ENCODE measurements around the gene PRSS33.

PRSS33 gene

DNA sequence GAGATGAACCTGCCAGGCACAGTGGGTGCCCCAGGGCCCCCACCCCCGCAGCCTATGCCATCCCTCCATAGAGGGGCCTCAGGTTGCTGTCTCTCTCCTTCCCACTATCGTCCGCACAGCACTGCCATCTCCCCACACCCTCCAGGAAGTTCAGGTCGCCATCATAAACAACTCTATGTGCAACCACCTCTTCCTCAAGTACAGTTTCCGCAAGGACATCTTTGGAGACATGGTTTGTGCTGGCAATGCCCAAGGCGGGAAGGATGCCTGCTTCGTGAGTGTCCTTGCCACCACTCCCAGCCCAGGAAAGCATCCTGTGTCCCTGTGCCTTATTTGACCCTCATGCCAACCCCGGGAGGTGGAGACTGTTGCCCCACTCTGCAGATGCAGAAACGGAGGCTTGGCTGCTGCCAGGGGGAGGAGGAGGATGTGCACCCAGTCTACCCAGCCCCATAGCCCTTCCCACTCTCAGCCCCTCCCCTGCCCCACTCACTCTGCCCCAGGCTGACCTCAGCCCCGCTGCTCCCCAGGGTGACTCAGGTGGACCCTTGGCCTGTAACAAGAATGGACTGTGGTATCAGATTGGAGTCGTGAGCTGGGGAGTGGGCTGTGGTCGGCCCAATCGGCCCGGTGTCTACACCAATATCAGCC, 33.6 kb upstream of the PRSS33 start:
- DNase-seq (ENCODE audit: low read depth): no peak

- no peak for DNase-seq (ENCODE audit: low read depth)
Observed at GRCh38 chr16:2819939-2820835, 32.8 kb upstream of the PRSS33 start.

DNA sequence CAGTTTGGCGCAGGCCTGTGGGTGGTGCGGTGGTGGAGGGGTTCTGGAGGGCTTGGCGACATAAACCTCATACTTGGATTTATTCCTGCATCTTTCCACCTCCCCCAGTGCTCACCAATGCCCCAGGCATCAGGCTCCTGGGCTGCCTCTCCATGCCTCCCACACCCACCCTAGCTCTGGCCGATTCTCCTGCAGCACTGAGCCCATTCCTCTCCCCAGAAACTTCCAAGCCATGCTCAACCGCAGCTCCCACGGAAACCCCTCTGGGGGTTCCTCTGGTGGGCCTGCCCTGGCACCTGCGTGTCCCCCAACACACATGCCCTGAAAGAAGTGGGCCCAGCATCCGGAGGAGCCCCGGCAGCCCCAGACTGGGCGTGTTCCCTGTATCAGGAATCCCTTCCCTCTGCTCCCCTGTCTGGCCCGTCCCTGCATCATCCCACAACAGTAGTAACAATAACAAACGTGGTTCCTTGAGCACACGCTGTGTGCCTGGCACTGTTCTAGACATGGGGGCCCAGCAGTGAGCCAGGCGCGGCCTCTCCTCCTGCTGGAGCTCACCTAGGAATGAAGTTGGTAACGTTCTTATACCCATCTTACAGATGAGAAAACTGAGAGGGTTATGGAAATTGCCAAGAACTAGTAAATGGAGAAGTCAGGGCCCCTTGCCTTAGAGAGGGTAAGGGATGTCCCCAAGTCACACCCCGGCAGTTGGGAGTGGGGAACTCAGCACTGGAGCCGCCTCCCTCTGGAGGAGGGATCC, 32.0 kb upstream of the PRSS33 start:
- no peak for DNase-seq (ENCODE audit: low read depth)

DNA sequence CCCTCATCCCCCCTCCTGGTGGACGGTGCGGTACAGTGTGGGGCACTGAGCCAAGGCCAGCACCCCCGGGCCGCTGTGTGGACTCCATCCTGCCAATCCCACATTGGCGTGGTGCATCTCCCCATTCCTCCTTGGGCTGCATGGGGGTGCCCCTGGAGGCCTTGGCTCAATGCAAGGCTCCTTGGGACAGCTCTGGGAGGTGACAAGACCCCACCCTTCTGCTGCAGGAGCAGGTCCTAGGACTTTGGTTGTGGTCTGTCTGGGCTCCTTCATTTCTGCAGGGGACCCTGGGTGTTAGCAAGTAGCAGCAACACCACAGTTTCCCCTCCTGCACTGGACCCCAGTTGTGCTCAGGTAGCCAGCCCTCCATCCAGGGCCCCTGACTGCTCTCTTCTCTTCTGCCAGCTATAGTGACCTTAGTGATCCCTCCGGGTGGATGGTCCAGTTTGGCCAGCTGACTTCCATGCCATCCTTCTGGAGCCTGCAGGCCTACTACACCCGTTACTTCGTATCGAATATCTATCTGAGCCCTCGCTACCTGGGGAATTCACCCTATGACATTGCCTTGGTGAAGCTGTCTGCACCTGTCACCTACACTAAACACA, 31.0 kb upstream of the PRSS33 start:
- DNase-seq (ENCODE audit: low read depth): no peak

DNA sequence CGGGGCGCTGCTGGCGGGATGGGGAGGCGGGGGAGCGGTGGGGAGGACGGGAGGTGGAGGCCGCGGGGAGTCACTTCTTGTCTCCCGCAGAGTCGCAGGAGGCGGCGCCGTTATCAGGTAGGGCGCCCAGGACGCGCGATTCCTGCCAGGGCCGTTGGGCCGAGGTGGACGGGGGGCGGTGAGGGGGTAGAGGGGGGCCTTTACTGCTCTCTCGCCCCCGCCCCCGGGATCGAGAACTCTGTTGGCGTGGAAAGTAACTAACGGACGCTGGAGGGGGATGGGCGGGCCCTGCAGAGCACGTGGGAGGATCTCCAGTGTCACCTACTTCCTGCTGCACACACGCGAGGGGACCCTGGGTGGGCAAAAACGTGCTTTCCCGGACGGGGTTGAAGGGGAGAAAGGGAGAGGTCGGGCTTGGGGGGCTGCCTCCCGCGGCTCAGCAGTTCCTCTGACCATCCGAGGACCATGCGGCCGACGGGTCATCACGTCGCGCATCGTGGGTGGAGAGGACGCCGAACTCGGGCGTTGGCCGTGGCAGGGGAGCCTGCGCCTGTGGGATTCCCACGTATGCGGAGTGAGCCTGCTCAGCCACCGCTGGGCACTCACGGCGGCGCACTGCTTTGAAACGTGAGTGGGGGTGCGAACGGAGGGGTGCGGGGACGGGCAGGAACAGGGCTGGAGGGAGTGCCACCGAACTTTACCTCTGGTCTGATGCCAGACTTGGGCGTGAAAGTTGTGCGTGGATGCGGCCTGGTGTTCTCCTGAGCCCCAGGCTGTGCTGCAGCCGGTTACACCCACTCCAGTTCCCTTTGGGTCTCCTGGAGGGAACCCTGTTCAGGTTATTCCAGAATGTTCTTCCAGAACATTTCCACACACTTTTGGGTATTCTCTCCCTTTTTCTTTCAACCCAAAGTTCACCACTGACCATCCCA, 30.2 kb upstream of the PRSS33 start:
- DNase-seq (ENCODE audit: low read depth): no peak

DNA sequence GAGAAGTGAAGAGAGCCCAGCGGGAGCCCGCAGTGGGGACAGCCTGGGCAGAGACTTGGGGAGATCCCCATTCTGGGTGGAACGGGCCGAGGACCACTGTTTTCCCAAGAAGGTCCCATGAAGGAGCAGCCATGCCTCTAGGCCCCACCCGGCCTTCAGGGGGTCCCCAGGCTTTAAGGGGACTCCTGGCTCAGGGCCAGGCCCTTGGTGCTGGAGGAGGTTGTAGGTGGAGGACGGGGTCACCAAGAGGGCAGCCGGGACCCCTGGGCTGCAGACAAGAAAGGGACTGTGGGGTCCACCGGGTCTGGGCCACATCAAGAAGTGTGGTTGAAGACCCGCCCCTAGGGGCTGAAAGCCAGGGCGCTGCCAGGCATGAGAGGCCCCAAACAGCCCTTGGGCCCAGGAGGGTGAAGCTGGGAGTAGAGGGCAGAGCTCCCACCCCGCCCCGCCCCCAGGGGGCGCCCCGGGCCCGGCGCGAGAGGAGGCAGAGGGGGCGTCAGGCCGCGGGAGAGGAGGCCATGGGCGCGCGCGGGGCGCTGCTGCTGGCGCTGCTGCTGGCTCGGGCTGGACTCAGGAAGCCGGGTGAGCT, 29.5 kb upstream of the PRSS33 start, which contains the start of gene PRSS21:
Gene PRSS21 (plus strand): TSS at position 487 of the 589 bp plus-strand sequence. CDS start 32 bp downstream, at position 519.
- DNase-seq (ENCODE audit: low read depth): no peak

DNA sequence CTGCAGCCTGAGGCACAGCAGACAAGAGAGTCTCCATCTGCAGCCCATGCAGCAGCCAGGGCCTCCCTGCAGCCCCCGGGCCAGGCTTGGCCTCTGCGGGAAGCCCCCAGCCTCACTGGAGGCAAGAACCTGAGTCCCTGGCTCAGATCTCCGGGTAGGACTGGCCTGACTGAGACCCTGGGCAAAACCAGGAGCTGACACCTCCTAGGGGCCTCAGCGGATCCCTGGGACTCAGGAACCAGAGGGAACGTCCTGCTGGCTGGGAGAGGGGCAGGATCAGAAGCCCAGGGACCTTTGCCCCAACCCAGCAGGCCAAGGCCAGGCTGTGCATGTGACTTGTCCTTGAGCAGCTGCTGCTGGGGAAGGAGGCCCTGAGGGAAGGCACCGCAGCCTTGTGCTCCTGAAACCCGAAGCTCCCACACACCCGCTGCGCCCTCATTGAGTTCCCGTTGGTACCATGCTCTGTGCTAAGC, 28.0 kb upstream of the PRSS33 start:
- no peak for DNase-seq (ENCODE audit: low read depth)

GRCh38 chr16:2814551-2815298, 27.4 kb upstream of the PRSS33 start:
- no peak for DNase-seq (ENCODE audit: low read depth)

DNA sequence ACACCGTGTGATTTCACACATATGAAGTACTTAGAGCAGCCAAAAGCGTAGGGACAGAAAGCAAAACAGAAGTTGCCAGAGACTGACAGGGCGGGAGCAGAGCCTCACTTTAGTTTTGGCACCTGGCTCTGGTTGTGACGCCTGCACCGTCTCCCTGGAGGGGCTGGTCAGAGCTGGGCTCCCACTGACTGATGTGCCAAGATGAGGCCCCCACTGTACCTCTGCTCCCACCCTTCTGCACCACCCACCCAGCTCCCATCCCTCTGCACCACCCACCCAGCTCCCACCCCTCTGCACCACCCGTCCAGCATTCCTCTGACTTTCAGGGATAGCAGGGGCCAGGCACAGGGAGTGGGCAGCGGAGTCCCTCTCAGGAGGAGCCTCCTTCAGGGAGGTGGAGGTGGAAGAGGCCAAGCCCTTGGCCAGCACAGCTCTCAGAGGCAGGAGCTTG, 26.4 kb upstream of the PRSS33 start:
- no peak for DNase-seq (ENCODE audit: low read depth)

GRCh38 chr16:2811703-2812471, 24.5 kb upstream of the PRSS33 start:
- DNase-seq (ENCODE audit: low read depth): no peak

- no peak for DNase-seq (ENCODE audit: low read depth)
Observed at GRCh38 chr16:2810651-2811050, 23.3 kb upstream of the PRSS33 start.

DNA sequence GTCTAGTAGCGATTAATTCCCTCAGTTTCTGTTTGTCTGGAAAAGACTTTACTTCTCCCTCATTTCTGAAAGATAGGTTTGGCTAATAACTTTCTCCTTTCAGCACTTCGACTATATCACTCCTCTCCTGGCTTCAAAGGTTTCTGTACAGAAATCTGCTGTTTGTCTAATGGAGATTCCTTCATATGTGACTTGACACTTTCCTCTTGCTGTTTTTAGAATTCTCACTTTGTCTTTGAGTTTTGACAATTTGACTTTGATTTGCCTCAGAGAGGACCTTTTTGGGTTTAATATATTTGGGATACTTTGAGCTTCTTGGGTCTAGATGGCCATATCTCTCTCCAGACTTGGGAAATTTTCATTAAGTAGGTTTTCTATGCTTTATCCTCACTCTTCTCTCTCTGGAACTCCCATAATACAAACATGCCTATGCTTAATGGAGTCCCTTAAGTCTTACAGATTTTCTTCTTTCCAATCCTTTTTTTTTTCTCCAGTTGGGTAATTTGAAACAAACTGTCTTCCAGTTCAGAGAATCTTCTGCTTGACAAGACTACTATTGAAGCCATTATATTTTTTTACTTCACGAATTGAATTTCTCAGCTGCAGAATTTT, 21.9 kb upstream of the PRSS33 start:
- no peak for DNase-seq (ENCODE audit: low read depth)

GRCh38 chr16:2808181-2808580, 20.8 kb upstream of the PRSS33 start:
- no peak for DNase-seq (ENCODE audit: low read depth)

DNA sequence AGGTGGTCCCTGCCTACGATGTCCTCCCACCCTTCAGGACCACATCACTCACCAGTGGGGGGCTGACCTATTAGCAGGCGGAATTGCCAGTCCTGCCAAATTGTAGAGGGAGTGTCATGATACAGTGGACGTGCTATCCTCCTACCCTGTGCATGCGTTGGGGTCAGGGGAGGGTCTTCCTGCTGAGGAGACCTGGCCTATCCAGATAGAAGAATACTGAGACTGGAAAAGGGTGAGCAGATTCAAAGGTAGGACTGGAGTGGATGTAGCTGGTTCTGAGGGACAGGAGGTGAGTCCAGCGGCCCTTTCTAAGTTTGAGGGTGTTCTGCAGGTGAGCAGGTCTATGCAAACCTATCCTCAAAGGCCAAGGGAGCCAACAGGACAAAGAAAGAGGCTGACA, 18.9 kb upstream of the PRSS33 start:
- no peak for DNase-seq (ENCODE audit: low read depth)

DNA sequence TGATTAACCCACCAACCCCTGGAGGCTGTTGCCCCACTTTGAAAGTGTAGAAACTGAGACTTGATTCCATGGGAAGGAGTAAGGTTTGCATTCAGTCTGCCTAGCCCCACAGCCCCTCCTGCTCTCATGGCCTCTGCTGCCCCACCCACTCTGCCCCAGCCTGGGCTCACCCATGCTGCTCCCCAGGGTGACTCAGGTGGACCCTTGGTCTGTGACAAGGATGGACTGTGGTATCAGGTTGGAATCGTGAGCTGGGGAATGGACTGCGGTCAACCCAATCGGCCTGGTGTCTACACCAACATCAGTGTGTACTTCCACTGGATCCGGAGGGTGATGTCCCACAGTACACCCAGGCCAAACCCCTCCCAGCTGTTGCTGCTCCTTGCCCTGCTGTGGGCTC, 17.4 kb upstream of the PRSS33 start:
- no peak for DNase-seq (ENCODE audit: low read depth)

- no peak for DNase-seq (ENCODE audit: low read depth)
Observed at GRCh38 chr16:2803545-2804195, 16.3 kb upstream of the PRSS33 start.

DNA sequence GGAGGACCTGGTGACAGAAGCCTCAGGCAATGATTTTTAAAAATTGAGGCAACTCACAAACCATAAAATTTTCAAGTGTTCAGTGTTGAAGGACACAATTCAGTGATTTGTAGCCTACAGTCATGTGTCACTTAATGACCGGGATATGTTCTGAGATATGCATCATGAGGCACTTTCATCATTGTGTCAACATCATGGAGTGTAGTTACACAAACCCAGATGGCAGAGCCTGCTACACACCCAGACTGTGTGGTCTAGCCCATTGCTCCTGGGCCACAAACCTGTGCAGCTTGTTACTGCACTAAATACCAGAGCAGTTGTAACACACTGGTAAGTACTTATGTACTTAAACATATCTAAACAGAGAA, 12.5 kb upstream of the PRSS33 start:
- DNase-seq (ENCODE audit: low read depth): no peak

GRCh38 chr16:2799205-2799858, 12.0 kb upstream of the PRSS33 start:
- no peak for DNase-seq (ENCODE audit: low read depth)

All from GM04503 (cell line).